HG03196 (cell line): ENCODE results near the gene PTPRK.

Experiments used
- ATAC-seq: cut with Tn5 transposase; IDR thresholded peaks from one replicate; pipeline ENCODE4 v1.9.1; 2021; ENCODE audit not compliant: unreplicated experiment

The PTPRK gene

DNA sequence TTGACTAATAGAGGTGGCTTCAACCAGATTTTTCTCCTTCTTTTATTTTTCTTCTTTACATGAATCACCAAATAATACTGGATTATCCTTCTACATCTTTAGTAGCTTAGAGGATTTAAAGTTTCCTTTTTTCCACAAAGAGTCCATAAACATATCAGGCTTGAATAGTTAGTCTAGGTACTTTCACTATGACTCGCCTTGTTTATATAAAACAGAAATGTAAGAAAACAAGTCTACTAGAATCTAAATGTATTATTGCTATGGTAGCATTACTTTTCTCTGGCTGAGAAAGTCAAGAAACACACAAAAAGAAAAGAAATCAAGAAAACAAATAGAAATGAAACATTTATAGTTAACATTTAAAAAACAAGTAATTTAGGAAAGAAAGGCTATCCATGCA, 215.2 kb downstream of the PTPRK start:
- no peak for ATAC-seq

DNA sequence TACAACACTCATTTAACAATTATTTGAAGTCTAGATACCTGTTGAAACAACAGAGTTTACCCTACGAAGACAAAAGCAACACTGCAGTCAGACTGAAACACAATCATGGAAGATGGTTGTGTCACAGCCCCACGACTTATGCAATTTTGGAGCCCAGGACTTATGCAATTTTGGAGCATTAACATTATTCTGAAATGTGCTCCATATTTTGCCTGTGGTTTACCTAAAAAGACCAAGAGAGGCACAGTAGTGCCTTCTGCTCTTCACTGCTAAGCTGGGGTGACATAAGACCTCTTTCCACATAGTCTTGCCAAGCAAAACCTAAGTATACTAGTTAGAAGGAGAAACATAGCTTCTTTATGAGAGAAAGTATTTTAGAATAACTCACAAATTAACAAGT, 216.5 kb downstream of the PTPRK start:
- ATAC-seq = no peak

DNA sequence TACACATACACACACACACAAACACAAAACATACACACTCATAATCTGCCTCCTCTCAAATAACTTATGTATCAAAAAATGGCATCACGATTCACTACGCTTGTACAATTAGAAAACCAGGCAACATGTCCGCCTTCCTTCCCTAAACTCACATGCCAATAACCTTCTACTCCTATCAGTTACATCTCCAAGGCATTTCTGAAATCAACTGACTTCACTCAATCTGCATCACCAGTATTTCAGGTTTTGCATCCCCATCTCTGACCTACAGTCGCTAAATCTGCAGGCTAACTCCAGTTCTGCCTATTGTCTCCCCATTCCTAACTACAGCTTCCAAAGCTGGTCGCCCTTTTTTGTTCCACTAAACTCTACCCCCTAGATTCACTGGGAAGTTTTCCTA, 217.5 kb downstream of the PTPRK start:
- no peak for ATAC-seq

DNA sequence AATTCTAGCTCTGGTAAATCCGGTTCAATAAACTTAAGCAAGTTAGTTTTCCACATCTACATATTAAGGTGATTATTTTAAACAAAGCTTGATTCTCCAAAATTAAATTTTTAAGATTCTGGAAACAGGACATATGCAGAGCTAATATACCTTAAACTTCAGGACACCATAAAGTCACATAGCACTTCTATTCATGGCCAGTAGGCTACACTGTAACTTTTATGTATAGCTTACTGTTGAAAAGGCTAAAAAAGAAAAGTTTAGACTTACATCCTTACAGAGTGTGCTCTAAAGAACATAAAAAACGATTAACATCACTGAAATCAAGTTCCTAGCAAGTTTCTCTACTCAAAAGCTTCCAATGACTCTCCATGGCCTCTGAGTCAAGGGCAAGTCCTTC, 224.7 kb downstream of the PTPRK start:
- ATAC-seq = no peak

DNA sequence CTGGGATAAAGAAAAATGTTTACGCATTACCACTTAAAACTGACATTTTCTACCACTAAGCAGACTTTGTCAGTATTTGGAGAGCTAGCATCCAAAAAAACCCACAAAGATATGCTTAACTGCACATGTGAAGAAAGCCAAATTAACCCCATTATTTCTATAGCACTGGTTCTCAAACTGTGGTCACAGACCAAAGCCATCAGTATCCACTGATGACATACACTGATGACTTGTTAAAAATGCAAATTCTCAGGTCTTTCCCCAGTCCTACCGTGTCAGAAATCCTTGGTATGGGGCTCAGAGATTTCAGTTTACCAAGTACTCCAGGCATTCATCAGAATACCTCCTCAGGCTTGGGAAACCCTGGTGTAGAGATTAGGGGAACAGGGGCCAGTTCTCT, 230.2 kb downstream of the PTPRK start:
- ATAC-seq = peak; percentile 56

DNA sequence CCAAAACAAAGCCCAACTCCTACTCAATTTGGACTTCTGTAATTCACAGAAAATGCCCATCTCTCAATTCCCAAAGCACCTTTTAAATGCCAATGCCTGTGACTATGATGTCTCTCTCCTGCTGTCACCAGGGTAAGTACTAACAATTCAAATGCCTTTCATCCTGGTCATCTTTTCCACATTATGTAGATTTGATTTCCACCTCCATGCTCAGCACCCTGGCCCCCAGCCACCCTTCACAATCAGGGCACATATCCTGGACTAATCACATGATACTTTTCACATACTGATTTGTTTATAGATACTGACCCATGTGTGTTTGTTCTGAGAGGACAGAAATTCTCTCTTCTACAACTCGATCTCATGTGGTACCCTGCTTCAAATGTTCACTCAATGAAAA, 236.3 kb downstream of the PTPRK start:
- ATAC-seq = no peak

DNA sequence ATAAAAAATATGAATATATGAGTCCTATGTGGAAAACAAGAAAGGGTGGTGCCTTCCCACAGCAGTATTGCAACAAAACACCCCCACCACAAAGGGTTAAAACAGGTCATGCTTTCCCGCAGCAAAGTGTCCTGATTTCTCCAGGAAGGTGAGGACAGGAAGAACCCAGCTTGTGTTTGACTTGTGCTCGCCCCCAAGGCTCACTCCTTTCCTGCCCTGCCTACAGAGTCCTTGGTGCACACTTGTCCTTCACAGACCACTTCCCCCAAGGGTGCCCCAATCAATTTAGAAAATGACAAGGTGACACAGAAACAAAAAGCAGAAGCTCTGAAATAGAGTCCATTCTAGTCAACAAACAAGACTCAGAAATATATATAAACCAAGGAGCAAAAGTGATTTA, 237.4 kb downstream of the PTPRK start:
- ATAC-seq = no peak

DNA sequence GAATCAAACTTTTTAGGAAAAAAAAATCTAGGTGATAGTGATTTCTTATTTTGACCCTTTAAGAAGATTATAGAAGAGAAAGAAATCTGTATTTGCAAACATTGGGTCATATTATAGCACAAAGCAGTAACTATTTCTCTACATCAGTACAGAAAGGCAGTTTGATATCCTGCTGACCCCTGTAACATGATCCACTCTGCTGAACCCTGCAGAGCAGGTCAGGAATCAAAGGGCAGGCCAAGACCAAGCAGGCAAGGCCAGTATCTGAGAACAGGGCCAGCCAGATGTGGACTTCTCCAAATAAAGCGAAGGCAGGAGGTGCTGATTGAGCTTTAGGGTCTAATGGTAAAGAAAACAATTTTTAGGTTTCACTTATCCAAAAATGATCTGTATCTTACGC, 239.4 kb downstream of the PTPRK start:
- no peak for ATAC-seq

DNA sequence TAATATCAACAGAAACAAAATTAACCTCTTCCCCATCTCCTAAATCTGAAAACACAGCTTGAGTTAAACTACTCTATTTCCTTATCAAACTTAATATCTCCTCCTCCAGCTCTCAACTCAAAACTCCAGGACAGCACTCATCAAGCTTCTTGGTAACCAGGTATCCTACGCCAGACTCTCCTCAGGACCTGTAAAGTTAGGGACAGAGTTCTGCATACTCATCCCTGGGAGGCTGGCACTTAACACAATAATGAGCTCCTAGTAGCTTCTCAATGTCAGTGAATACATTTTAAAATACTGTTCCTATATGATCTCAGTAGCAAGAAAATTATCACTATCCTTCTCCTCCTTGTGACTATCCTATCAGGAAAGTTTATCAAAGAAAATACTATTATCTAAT, 240.3 kb downstream of the PTPRK start:
- no peak for ATAC-seq

DNA sequence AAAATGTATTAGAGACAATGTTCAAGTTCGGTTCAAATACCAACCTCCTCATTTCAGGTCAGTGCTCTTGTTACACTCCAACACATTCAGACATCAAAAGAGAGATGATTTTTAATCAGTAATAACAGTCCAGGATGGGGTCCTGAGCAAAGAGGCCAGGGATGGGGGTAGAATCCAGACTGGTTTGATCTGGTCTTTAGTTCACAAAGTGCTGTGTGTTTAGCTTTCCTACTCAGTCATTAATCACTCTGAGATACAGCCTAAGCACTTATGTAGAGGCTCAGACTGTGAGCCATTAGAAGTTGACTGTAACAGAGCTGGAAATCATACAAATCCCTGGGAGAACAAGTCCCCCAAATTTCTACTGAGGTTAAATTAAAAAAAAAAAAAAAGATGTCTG, 241.6 kb downstream of the PTPRK start:
- ATAC-seq = no peak

DNA sequence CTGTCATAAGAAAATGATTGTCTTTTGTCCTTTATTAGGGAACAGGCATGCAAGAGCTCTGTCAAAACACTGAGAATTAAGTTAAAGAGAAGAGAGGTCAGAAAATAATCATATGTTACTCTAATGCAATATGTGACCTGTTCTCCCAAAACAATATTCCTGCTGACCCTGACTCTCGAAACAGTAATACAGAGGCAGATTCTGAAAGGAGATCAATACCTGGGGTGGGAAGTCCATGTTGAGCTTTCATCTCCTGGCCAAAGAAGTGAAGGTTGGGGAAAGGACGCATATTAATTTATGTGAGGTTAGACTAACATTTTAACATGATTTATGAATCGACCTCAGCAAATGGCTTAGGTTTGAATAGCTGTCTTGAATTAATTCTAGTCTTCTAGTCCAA, 243.0 kb downstream of the PTPRK start:
- ATAC-seq = no peak

DNA sequence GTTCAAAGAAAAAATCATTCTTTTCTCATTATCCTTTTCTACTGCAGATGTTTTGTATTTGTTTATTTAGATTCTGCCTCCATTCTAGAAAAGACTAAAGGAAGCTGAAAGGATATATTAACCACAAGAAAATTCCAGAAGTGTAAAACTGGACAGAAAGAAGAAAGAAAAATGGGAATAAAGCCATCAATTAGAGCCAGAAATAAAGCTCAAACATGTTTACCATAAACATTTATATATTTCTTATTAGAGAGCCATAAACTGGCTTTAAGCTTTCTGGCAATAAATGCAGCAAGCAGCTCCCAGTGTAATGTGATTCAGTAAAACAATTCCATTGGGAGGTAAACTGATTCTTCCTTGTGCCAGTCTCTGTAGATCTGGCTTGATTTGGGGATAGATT, 244.1 kb downstream of the PTPRK start:
- ATAC-seq = no peak

DNA sequence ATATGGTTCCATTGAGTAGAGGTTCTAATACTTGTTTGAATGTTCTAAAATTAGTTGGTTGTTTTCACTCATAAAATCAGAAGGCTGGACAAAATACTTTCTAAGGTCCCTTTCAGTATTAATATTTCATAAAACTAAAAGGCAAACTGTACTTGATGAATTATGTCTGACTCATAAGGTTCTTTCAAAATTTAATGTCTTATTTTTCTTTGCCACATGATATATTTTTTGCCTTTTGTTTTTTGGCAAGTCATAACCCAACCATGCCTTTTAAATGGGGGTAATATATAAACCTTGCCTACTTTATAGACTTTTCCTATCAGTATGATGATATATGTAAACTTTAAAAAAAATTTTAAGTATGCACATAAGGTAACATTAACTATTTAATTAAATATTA, 244.7 kb downstream of the PTPRK start:
- no peak for ATAC-seq

DNA sequence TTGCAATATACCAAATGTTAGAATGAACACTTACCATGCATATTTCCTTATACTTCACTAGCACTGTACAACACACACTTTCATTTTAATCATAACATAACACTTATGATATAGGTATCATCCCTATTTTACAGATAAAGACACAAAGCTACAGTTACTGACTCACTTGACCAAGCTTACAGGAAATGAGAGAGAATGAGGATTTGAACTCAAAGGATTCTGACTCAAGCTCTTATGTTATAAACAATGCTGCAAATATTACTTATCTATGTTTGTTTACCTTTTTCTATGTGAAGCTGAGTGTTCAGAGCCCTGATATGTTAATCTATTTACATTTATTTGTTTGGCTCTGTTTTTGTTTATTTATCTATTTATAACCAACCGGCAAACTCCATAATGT, 245.4 kb downstream of the PTPRK start:
- no peak for ATAC-seq

DNA sequence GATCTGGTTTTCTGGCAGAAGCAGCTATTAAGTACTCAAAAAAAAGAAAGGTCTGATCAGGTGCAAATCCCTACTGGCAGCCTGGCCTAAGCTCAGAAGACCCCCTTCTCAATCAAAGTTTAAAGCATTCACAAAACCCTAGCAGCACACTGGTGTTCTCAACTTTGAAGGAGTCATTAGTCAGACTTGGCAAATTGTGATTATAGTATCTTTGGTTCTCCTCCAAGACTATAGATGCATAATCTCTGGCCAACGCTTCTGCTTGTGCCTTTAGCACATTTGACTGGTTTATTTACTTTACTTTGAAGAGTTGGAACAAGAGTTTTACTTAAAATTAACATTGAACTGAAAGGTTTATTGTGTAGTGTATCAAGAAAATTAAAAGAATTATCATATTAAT, 248.9 kb downstream of the PTPRK start:
- ATAC-seq = no peak

DNA sequence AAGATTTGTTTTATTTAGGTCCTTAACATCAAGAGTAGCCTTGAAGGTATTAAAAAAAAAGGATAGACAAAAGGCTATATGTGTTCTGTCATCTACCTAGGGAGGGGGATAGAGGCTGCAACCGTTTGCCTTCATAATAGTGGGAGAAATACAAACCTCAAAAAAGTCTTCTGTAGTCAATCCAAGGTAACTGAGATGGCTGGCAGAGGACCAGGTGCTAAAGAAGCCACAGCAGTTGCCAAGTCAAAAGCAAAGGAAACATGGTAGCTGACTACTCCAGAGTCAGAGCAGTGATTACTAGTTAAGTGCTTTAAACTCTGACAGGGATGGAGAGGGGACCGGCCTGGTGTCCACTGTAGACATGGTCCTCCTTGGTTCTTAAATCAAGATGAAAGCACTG, 249.4 kb downstream of the PTPRK start:
- ATAC-seq = no peak

DNA sequence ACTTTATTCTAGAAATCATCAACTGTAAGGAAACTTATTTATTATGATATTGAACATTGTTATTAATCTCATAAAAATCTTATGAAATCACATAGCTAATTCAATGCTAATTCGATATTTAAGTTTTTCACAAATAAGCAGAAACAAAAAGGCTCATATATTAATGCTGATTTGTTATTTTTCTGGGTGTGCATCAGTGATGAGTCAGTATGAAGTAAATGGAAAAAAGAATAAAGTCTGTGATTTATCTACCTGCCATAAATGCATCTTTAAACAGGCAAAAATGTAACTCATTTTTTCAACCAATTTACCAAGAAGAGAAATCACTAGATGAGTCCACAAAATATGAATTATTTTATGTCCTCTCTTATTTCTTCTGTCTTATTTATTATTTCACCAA, 253.5 kb downstream of the PTPRK start:
- ATAC-seq = no peak

DNA sequence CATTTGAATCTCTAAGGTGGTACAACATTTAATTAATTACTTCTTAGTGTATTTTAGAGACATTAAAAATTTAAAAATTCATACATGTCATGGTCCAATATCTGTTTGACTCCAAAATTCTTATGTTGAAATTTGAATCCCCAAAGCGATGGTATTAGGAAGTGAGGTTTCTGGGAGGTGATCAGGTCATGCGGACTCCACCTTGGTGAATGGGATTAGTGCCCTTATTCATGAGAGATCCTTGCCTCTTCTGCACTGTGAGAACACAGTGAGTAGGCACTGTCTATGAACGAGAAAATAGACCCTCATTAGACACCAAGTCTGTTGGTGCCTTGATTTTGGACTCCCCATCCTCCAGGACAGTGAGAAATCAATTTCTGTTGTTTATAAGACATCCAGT, 254.7 kb downstream of the PTPRK start:
- no peak for ATAC-seq

DNA sequence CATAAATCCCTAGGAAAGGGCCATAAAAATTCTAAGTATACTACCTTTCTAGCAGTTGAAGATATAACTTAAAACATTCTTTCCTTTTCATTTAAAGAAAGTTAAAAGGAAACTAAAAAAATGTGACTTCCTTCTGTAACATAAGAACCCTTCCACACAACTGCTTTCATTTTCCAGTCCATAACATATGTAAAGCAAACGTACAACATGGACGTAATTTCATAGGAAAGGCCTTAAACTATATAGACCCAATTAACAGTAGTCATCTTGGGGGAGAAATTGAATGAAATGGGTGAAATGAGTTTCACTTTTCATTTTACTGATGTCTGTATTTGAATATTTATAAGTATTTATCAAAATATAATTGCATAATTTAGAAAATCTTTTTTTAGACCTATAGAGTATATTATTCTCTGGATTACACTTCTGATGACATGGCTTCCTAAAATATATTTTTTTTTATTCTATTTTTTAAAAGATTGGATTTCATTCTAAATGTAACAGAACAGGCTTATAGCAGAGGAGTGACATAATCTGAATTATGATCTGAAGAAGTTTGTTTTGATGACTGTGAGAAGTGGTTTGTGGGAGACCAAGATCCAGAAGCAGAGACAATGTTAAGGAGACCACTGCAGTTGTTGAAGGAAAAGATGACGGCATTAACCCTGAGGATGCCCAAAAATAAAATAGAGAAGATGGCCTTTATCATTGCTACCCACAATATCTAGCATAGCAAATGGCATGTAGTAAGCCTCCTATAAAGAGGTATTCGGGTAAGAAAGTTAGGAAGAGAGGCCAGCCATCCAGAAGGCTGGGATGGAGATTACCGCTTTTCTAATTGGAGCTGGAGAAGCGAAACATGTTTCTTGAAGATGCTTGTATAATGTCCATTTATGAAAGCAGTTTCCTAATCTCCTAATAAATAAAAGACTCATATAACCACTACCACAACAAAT, 260.4 kb downstream of the PTPRK start:
- peak; percentile 51 for ATAC-seq

DNA sequence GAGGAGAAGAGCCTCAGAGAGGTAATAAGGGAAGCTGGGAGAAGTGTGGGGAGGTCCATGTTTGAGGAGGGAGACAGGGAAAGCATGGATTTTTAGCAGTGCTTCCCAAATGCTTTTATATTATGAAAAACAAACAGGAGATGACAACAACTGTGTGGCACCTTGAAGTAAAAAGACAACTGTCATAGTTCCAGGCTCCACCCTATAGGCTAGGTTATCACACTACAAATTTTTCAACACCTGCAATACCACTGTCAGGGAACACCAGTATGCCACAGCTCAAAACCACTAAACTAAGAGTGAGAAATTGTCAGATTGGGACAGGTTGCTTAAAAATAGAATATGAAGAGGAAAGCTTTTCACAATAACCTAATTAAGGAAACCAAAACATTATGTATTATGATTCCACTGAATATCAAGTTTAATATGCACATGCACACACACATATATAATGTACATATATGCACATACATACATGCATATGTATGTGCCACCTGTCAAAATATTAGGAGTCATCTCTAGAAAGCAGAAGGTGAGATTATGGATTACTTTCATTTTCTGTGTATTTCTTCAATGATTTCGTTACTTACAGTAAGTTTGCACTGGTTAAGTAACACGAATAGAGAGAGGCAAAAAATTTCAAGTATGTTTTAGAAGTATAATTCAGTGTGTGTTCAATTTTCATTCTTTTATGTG, 261.2 kb downstream of the PTPRK start:
- ATAC-seq = peak; percentile 95

DNA sequence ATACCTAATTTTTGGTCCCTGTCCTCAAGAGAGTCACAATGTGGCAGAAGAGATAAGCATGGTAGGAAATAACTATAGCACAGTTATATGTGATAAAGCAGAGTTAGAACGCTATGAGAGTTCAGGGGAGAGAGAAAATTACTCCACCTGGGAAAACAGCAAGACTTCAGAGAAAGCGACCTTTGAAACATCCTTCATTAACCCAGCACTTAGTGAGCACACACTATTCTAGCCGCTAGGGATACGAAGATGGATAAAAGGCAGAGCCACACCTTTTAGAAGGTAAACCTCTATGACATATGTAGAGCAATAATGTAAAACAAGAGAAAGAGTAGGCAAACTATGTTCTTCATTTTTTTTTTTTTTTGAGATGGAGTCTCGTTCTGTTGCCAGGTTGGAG, 264.3 kb downstream of the PTPRK start:
- ATAC-seq = no peak

DNA sequence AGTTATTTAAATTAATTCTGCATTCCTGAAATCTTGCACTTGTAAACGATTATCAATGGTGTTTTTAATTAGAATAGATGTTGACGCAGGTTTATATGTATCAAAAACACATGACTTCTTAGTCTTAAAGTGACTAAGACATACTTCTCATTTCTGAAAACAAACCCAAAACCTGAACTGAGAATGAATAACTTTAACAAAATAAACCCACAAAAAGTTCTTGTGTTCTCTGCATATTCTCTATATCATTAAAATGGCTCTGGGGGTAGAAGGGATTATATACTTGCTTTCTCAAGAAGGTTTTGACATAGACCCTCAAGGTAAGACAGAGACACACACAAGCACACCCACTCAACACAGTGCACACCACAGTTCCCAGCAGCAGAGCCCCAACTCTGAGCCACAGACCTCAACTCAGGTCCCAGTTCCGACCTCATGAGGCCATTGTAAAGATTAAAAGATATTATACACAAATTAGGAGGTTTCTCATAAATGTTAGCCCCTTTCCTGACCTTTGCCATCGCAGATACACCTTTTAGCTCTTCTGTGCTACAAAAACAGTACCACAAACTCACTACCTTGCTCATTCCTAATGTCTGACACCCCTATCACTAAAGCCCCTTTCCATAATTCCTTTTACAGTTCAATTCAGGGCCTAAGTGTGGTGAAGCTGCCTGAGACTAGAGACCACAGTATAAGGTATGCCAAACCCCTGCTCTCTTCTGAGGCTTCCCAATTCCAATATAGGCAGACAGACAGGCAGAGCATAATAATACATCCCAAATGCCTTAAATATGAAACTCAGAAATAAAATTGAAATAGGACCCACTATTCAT, 267.8 kb downstream of the PTPRK start:
- ATAC-seq = no peak
